ENCODE measurements around the gene MRPS2.

Gene MRPS2

DNA sequence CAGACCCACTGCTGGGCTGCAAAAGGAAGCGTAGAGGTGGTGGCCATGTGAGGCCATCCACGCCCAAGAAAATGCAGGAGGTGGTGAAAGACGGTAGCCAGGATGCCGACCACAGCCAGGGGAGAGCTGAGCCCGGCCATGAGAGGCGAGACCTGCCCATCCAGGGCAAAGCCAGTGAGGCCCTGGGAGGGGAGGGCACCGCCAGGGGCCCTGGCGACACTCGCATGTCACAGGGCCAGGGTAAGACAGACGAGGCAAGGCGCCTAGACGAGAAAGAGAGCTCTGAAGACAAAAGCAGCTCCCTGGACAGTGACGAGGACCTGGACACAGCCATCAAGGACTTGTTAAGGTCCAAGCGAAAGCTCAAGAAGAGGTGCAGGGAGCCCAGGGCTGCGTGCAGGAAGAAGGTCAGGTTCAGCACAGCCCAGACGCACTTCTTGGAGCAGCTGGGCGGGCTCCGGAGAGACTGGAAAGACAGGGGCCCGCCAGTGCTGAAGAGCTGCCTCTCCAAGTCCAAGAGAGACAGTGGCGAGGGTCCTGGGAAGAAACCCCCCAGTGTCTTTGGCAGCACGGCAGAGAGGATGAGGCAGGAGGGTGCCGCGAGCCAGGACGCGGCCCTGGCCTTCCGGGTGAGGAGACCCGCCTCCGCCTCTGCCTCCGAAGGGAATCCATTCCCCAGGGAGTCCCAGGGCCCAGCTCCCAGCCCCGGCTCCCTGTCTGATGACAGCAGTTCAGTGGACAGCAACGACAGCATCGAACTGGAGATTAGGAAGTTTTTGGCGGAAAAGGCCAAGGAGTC, 14.0 kb upstream of the MRPS2 start:
- in situ Hi-C loops (cut with MboI; ENCODE audit: low pct_unique_long_range_greater_than_20kb, low sequenced_read_pairs, unreplicated experiment) = no loop called here
- DNase-seq (ENCODE audit: low spot score) = no peak
- TF ChIP-seq, protein P1, sequence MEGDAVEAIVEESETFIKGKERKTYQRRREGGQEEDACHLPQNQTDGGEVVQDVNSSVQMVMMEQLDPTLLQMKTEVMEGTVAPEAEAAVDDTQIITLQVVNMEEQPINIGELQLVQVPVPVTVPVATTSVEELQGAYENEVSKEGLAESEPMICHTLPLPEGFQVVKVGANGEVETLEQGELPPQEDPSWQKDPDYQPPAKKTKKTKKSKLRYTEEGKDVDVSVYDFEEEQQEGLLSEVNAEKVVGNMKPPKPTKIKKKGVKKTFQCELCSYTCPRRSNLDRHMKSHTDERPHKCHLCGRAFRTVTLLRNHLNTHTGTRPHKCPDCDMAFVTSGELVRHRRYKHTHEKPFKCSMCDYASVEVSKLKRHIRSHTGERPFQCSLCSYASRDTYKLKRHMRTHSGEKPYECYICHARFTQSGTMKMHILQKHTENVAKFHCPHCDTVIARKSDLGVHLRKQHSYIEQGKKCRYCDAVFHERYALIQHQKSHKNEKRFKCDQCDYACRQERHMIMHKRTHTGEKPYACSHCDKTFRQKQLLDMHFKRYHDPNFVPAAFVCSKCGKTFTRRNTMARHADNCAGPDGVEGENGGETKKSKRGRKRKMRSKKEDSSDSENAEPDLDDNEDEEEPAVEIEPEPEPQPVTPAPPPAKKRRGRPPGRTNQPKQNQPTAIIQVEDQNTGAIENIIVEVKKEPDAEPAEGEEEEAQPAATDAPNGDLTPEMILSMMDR (IDR thresholded peaks at IDR 0.05; ENCODE audit: extremely low read depth, insufficient read depth, missing control alignments) = no peak

- TF ChIP-seq, protein P1 (IDR thresholded peaks at IDR 0.05; ENCODE audit: extremely low read depth, insufficient read depth, missing control alignments) = no peak
- DNase-seq (ENCODE audit: low spot score) = no peak
- in situ Hi-C loops (cut with MboI; ENCODE audit: low pct_unique_long_range_greater_than_20kb, low sequenced_read_pairs, unreplicated experiment) = no loop called here
Measured at GRCh38 chr9:135487281-135488012, 13.0 kb upstream of the MRPS2 start.

- TF ChIP-seq, protein P1 (IDR thresholded peaks at IDR 0.05; ENCODE audit: extremely low read depth, insufficient read depth, missing control alignments) = no peak
- in situ Hi-C loops (cut with MboI; ENCODE audit: low pct_unique_long_range_greater_than_20kb, low sequenced_read_pairs, unreplicated experiment) = no loop called here
- no peak for DNase-seq (ENCODE audit: low spot score)
Measured at GRCh38 chr9:135488013-135488330, 12.5 kb upstream of the MRPS2 start.

- TF ChIP-seq, protein P1 (IDR thresholded peaks at IDR 0.05; ENCODE audit: extremely low read depth, insufficient read depth, missing control alignments) = no peak
- in situ Hi-C loops (cut with MboI; ENCODE audit: low pct_unique_long_range_greater_than_20kb, low sequenced_read_pairs, unreplicated experiment) = no loop called here
- DNase-seq (ENCODE audit: low spot score) = no peak
Measured at GRCh38 chr9:135488527-135488926, 12.0 kb upstream of the MRPS2 start.

DNA sequence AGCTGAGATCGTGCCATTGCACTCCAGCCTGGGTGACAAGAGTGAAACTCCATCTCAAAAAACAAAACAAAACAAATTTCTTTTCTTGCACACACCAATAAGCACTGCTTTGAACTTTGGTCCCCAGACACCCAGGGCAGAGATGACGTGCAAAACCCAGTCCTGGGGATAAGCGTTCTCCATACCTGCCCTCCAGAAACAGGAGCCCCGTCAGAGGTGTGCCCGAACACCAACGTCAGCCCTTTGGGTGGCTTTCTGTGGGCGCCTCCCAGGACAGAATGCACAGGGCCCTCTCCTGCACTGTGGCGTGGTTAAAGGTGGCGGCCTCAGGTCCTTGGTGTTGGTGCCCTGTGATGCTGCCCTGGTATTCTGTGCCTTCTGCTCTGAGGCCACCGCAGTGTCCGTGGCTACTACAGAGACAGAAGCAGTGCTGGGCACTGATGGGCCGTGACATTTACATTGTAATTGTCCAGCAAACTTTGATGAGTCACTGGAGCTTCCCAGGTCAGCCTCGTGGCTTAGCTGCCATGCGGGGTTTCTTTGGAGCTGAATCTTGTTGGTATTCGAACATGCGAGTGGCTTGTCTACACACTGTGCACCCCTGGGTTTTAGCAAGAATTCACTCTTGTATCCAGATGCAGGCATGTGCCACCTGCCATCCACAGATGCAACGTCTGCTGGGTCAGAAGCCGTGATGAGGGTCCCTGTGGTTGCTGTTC, 11.1 kb upstream of the MRPS2 start:
- no peak for DNase-seq (ENCODE audit: low spot score)
- in situ Hi-C loops (cut with MboI; ENCODE audit: low pct_unique_long_range_greater_than_20kb, low sequenced_read_pairs, unreplicated experiment) = no loop called here
- TF ChIP-seq, protein P1 (IDR thresholded peaks at IDR 0.05; ENCODE audit: extremely low read depth, insufficient read depth, missing control alignments) = no peak

- TF ChIP-seq, protein P1 (IDR thresholded peaks at IDR 0.05; ENCODE audit: extremely low read depth, insufficient read depth, missing control alignments) = no peak
- in situ Hi-C loops (cut with MboI; ENCODE audit: low pct_unique_long_range_greater_than_20kb, low sequenced_read_pairs, unreplicated experiment) = no loop called here
- no peak for DNase-seq (ENCODE audit: low spot score)
Measured at GRCh38 chr9:135490166-135490870, 10.2 kb upstream of the MRPS2 start.

Data from GM13977 (cell line).